Common myeloid progenitor, CD34-positive (primary cell): ENCODE results near the gene NXT1.

Experiments
- CTCF ChIA-PET: fragments of 350-600 bp; sonication (Branson Sonifier 250); formaldehyde crosslinking; loops from one replicate; lab custom pipeline; 2021; ENCODE audit warnings: antibody characterized with exemption; lab: Charles Lee
- POLR2A ChIA-PET: fragments of 350-600 bp; sonication (Branson Sonifier 250); formaldehyde crosslinking; loops from one replicate; lab custom pipeline; 2021; ENCODE audit warnings: antibody characterized with exemption; lab: Charles Lee
- DNase-seq, 3 donors: peaks; one replicate each; pipeline versions ENCODE4 v3.0.0 to v3.0.0-alpha.2; 2013
- H3K27ac ChIP-seq, 2 experiments: 1 replicate in 1 of 2; 2 replicates in 1 of 2; pipeline ENCODE4 v1.7.0; 2013; ENCODE audit warnings: inconsistent platforms in 2 of 2, low read length in 2 of 2, mild to moderate bottlenecking in 2 of 2, low read depth in 1 of 2, moderate library complexity in 1 of 2; ENCODE audit not compliant: severe bottlenecking in 2 of 2, insufficient read depth in 1 of 2, poor library complexity in 1 of 2
- H3K27me3 ChIP-seq, 5 experiments: replicated peaks in 2 of 5; 1 replicate in 3 of 5; 2 replicates in 2 of 5; pipeline versions ENCODE4 v1.6.1 to v1.7.0; 2013; ENCODE audit warnings: low read length in 4 of 5, mild to moderate bottlenecking in 2 of 5, moderate library complexity in 2 of 5, inconsistent platforms in 1 of 5; ENCODE audit not compliant: insufficient read depth in 5 of 5, control insufficient read depth in 4 of 5
- H3K36me3 ChIP-seq, 4 experiments: 1 replicate in 2 of 4; 2 replicates in 2 of 4; pipeline versions ENCODE4 v1.6.1 to v1.7.0; 2013; ENCODE audit warnings: low read length in 3 of 4, control low read depth in 1 of 4, mild to moderate bottlenecking in 1 of 4; ENCODE audit not compliant: control insufficient read depth in 4 of 4, insufficient read depth in 4 of 4
- H3K4me1 ChIP-seq, 4 experiments: 1 replicate in 3 of 4; 2 replicates in 1 of 4; pipeline versions ENCODE4 v1.6.1 to v1.7.1; 2013; ENCODE audit warnings: low read length in 3 of 4, mild to moderate bottlenecking in 3 of 4, control low read depth in 1 of 4, inconsistent platforms in 1 of 4, moderate library complexity in 1 of 4; ENCODE audit not compliant: control insufficient read depth in 4 of 4, insufficient read depth in 4 of 4; ENCODE audit errors: control extremely low read depth in 1 of 4
- H3K4me3 ChIP-seq, 7 experiments: 1 replicate in 4 of 7; 2 replicates in 3 of 7; pipeline versions ENCODE4 v1.5.1 to v1.7.0; 2013; ENCODE audit warnings: mild to moderate bottlenecking in 7 of 7, low read length in 6 of 7, moderate library complexity in 6 of 7, inconsistent platforms in 2 of 7, low read depth in 2 of 7, control low read depth in 1 of 7; ENCODE audit not compliant: insufficient read depth in 4 of 7, control insufficient read depth in 1 of 7; ENCODE audit errors: extremely low read depth in 1 of 7
- H3K9me3 ChIP-seq, 5 experiments: 1 replicate in 4 of 5; 2 replicates in 1 of 5; pipeline versions ENCODE4 v1.6.1 to v1.7.1; 2013; ENCODE audit warnings: low read length in 4 of 5, mild to moderate bottlenecking in 2 of 5, inconsistent platforms in 1 of 5, low read depth in 1 of 5, moderate library complexity in 1 of 5; ENCODE audit not compliant: control insufficient read depth in 4 of 5, insufficient read depth in 2 of 5; ENCODE audit errors: control extremely low read depth in 1 of 5
- WGBS: methylation state at CpG from one replicate; pipeline ENCODE4 v1.1.5; 2013; ENCODE audit not compliant: insufficient coverage; 5-methylcytosine and 5-hydroxymethylcytosine counted together

NXT1 gene

GRCh38 chr20:23336476-23336875, 14.1 kb upstream of the NXT1 start:
- ChIA-PET POLR2A (interaction anchor here (0.5 kb wide), 1 partner anchor 26 kb away, joined by 3 read pairs; no protein-coding TSS in a partner anchor), CTCF (interaction anchor here (0.7 to 6.8 kb wide), 3 partner anchors 13 to 644 kb away, joined by 3 to 99 read pairs (median 3); no protein-coding TSS in a partner anchor)
- Histone ChIP-seq H3K27me3 (no peaks in the 10 kb centered on the region), H3K27ac (no peak overlapping the region), H3K4me3 (no peak overlapping the region), H3K4me1 (peaks cover 0 to 3% (median 0%) of the 10 kb centered on the region in 4 experiments), H3K36me3 (no peaks in the 10 kb centered on the region), H3K9me3 (no peaks in the 10 kb centered on the region)
- WGBS, result 97% methylated on average over 5 of the region's 5 CpGs
- no peak for DNase-seq

GRCh38 chr20:23337312-23337711, 13.3 kb upstream of the NXT1 start:
- H3K9me3 ChIP-seq, result no peaks in the 10 kb centered on the region
- DNase-seq, result no peak
- no peak overlapping the region for H3K27ac ChIP-seq
- H3K4me1 ChIP-seq, result peaks cover 0 to 3% (median 0%) of the 10 kb centered on the region in 4 experiments
- no peaks in the 10 kb centered on the region for H3K27me3 ChIP-seq
- ChIA-PET CTCF (interaction anchor here (0.7 to 6.8 kb wide), 5 partner anchors 10 to 645 kb away, joined by 3 to 99 read pairs (median 3); no protein-coding TSS in a partner anchor), POLR2A (no interaction called here)
- no peaks in the 10 kb centered on the region for H3K36me3 ChIP-seq
- H3K4me3 ChIP-seq, result no peak overlapping the region

GRCh38 chr20:23339986-23340385, 10.6 kb upstream of the NXT1 start:
- POLR2A ChIA-PET, result interaction anchor here (2.4 kb wide), 1 partner anchor 10 kb away, joined by 9 read pairs; no protein-coding TSS in a partner anchor
- Histone ChIP-seq H3K27me3 (no peaks in the 10 kb centered on the region), H3K27ac (no peak overlapping the region), H3K9me3 (no peaks in the 10 kb centered on the region), H3K4me1 (peaks cover 0 to 8% (median 0%) of the 10 kb centered on the region in 4 experiments), H3K4me3 (no peak overlapping the region), H3K36me3 (no peaks in the 10 kb centered on the region)
- CTCF ChIA-PET, result interaction anchor here (0.7 to 6.8 kb wide), 26 partner anchors 10 to 1006 kb away, joined by 3 to 99 read pairs (median 4); partner anchors contain the start of genes CD93 and NXT1
- 85% methylated on average over 13 of the region's 13 CpGs for WGBS
- no peak for DNase-seq

- whole genome bisulfite sequencing, result 50% methylated on average over 9 of the region's 9 CpGs
- Histone ChIP-seq H3K4me3 (no peak overlapping the region), H3K9me3 (no peaks in the 10 kb centered on the region), H3K27me3 (no peaks in the 10 kb centered on the region), H3K27ac (no peak overlapping the region), H3K4me1 (peaks cover 0 to 8% (median 0%) of the 10 kb centered on the region in 4 experiments), H3K36me3 (no peaks in the 10 kb centered on the region)
- DNase-seq, result peak; percentile 67 to 80 (median 78)
- ChIA-PET POLR2A (interaction anchor here (0.6 to 2.4 kb wide), 2 partner anchors 9 to 1004 kb away, joined by 3 to 9 read pairs; no protein-coding TSS in a partner anchor), CTCF (interaction anchor here (0.7 to 6.8 kb wide), 28 partner anchors 9 to 1007 kb away, joined by 3 to 99 read pairs (median 4); partner anchors contain the start of genes CD93 and NXT1)
Observed at GRCh38 chr20:23340524-23340923, 10.1 kb upstream of the NXT1 start.

GRCh38 chr20:23341073-23341472, 9.5 kb upstream of the NXT1 start:
- Histone ChIP-seq H3K4me3 (no peak overlapping the region), H3K36me3 (no peaks in the 10 kb centered on the region), H3K27ac (no peak overlapping the region), H3K9me3 (no peaks in the 10 kb centered on the region), H3K4me1 (peaks cover 0 to 8% (median 0%) of the 10 kb centered on the region in 4 experiments), H3K27me3 (no peaks in the 10 kb centered on the region)
- no peak for DNase-seq
- 86% methylated on average over 2 of the region's 2 CpGs for WGBS
- ChIA-PET CTCF (interaction anchor here (0.6 to 6.8 kb wide), 27 partner anchors 9 to 660 kb away, joined by 3 to 99 read pairs (median 4); partner anchors contain the start of genes CD93, NAPB and NXT1), POLR2A (interaction anchor here (2.4 kb wide), 1 partner anchor 9 kb away, joined by 9 read pairs; no protein-coding TSS in a partner anchor)

GRCh38 chr20:23343590-23343989, 7.0 kb upstream of the NXT1 start:
- no peak overlapping the region for H3K4me3 ChIP-seq
- WGBS, result no CpG with 5 or more reads among the region's 1 CpG
- H3K36me3 ChIP-seq, result no peaks in the 10 kb centered on the region
- no peaks in the 10 kb centered on the region for H3K9me3 ChIP-seq
- CTCF ChIA-PET, result interaction anchor here (1.0 to 1.2 kb wide), 2 partner anchors 27 to 293 kb away, joined by 3 to 5 read pairs; no protein-coding TSS in a partner anchor
- POLR2A ChIA-PET, result no interaction called here
- no peak overlapping the region for H3K27ac ChIP-seq
- H3K4me1 ChIP-seq, result peaks cover 0 to 10% (median under 1%) of the 10 kb centered on the region in 4 experiments
- DNase-seq, result no peak
- no peaks in the 10 kb centered on the region for H3K27me3 ChIP-seq

- H3K9me3 ChIP-seq, result no peaks in the 10 kb centered on the region
- ChIA-PET CTCF (interaction anchor here (0.7 to 1.8 kb wide), 6 partner anchors 14 to 1005 kb away, joined by 3 to 5 read pairs (median 4); no protein-coding TSS in a partner anchor), POLR2A (no interaction called here)
- H3K4me3 ChIP-seq, result no peak overlapping the region
- peak in 1 of 3 donors; percentile 31 for DNase-seq
- H3K27ac ChIP-seq, result no peak overlapping the region
- 52% methylated on average over 4 of the region's 5 CpGs for WGBS
- no peaks in the 10 kb centered on the region for H3K36me3 ChIP-seq
- H3K27me3 ChIP-seq, result no peaks in the 10 kb centered on the region
- H3K4me1 ChIP-seq, result peaks cover 6 to 17% (median 7%) of the 10 kb centered on the region in 4 experiments
Observed at GRCh38 chr20:23344336-23344735, 6.3 kb upstream of the NXT1 start.
